Peyer's patch (tissue), 4 donors: ENCODE measurements around the gene ETV6. TPM values are rescaled to one million over a fixed set of nuclear protein-coding genes. Genes with fewer than 3 reads are reported as not detected.

Source experiments
- DNase-seq, 3 donors: peaks; one replicate each; pipeline ENCODE4 v3.0.0-alpha.2; 2017 to 2019
- H3K27ac ChIP-seq, 4 donors: fragments of 200-600 bp; sonication (generic); one replicate each; pipeline ENCODE4 v1.5.1; 2016 to 2019
- H3K27me3 ChIP-seq, 2 donors: fragments of 200-600 bp; sonication (generic); one replicate each; pipeline ENCODE4 v1.5.1; 2019
- H3K36me3 ChIP-seq, 3 donors: fragments of 200-600 bp; sonication (generic); one replicate each; pipeline ENCODE4 v1.5.1; 2016 to 2019
- H3K4me1 ChIP-seq, 4 donors: fragments of 200-600 bp; sonication (generic); one replicate each; pipeline ENCODE4 v1.5.1; 2016 to 2019
- H3K4me3 ChIP-seq, 4 donors: fragments of 200-600 bp; sonication (generic); 1 replicate in 3 of 4; 2 replicates in 1 of 4; pipeline ENCODE4 v1.5.1; 2016 to 2019; ENCODE audit warnings: mild to moderate bottlenecking in 1 of 4
- H3K9me3 ChIP-seq, 4 donors: fragments of 200-600 bp; sonication (generic); one replicate each; pipeline ENCODE4 v1.5.1; 2016 to 2019; ENCODE audit warnings: mild to moderate bottlenecking in 1 of 4
- CTCF ChIP-seq, 6 experiments: fragments of 450-650 bp in 4 of 6; fragments of 200-600 bp in 2 of 6; sonication (generic) in 1 of 6; IDR thresholded peaks; one replicate each; pipeline ENCODE4 v1.5.1; 2017 to 2019; ENCODE audit warnings: antibody characterized with exemption in 6 of 6, mild to moderate bottlenecking in 3 of 6, moderate library complexity in 1 of 6
- POLR2A ChIP-seq, 2 donors: fragments of 450-650 bp; IDR thresholded peaks; one replicate each; pipeline ENCODE4 v1.5.1; 2017; ENCODE audit warnings: antibody characterized with exemption in 2 of 2, mild to moderate bottlenecking in 2 of 2, moderate library complexity in 2 of 2
- total RNA-seq, 4 donors: library from RNA; depleted of rRNA; stranded (reverse); fragments of >200 nt; gene quantifications; one replicate each; pipeline ENCODE4 v1.1.0, GENCODE V29; 2016

Gene ETV6
- 10 to 100 TPM; 35.4 to 49.5 (median 42.2) TPM for total RNA-seq

DNA sequence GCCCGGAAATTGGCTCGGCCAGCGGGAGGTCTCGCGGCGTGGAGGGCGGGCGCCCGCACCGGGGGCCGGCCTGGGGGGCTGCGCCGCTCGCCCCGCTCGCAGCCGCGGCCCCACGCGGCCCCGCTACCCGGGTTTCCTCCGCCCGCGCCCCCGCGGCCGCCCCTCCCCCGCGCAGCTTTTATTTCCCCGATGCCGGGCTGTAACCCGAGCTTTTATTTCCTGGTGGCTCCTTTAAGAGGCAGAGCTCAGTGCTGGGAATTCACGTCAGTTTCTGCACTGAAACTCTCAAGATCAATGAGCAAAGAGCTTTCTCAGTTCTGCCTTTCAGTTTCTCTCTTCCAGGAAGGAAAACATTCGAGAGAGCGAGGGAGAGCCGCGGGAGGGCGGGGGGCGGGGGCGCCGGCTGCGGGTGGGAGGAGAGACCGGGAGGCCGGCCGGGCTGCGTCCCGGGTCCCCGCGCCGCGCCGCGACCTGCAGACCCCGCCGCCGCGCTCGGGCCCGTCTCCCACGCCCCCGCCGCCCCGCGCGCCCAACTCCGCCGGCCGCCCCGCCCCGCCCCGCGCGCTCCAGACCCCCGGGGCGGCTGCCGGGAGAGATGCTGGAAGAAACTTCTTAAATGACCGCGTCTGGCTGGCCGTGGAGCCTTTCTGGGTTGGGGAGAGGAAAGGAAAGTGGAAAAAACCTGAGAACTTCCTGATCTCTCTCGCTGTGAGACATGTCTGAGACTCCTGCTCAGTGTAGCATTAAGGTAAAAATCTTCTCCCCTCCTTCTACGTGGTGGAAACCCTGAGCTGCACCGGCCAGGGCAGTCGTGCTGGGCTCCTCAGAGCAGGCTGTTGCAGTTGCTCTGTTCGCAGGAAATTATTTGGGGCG is at the start of gene ETV6:
Gene ETV6, plus strand, starts transcription at position 262 of the 873 bp plus-strand sequence. Its CDS starts 454 bp downstream, at position 716.
- Histone ChIP-seq H3K36me3 (no peaks in the 10 kb centered on the region), H3K4me3 (peak within 1 kb of the TSS; percentile 74 to 94 (median 86)), H3K27ac (peak within 1 kb of the TSS; percentile 92 to 99 (median 96)), H3K4me1 (peaks cover 0 to 14% (median 11%) of the 10 kb centered on the region in 4 donors), H3K27me3 (no peaks in the 10 kb centered on the region), H3K9me3 (no peaks in the 10 kb centered on the region)
- DNase-seq: peak; percentile 65 to 86 (median 78)
- TF ChIP-seq POLR2A (IDR thresholded peaks at IDR 0.05) (peak in 1 of 2 donors; percentile 25), CTCF (IDR thresholded peaks at IDR 0.05) (no peak)

- H3K4me1 ChIP-seq: no peaks in the 10 kb centered on the region
- H3K4me3 ChIP-seq: no peak overlapping the region
- no peaks in the 10 kb centered on the region for H3K9me3 ChIP-seq
- H3K36me3 ChIP-seq: no peaks in the 10 kb centered on the region
- no peak overlapping the region for H3K27ac ChIP-seq
- H3K27me3 ChIP-seq: no peaks in the 10 kb centered on the region
- no peak for DNase-seq
- no peak for TF ChIP-seq CTCF (IDR thresholded peaks at IDR 0.05)
- TF ChIP-seq POLR2A (IDR thresholded peaks at IDR 0.05): no peak
Observed at GRCh38 chr12:11600199-11600598, 49.3 kb upstream of the ETV6 start.

GRCh38 chr12:11601647-11602046 is 47.8 kb upstream of the ETV6 start:
- H3K4me1 ChIP-seq: no peaks in the 10 kb centered on the region
- no peaks in the 10 kb centered on the region for H3K27me3 ChIP-seq
- DNase-seq: no peak
- TF ChIP-seq CTCF (IDR thresholded peaks at IDR 0.05) (no peak), POLR2A (IDR thresholded peaks at IDR 0.05) (no peak)
- H3K36me3 ChIP-seq: no peaks in the 10 kb centered on the region
- H3K27ac ChIP-seq: no peak overlapping the region
- no peaks in the 10 kb centered on the region for H3K9me3 ChIP-seq
- no peak overlapping the region for H3K4me3 ChIP-seq

GRCh38 chr12:11607313-11608081 is 42.0 kb upstream of the ETV6 start:
- Histone ChIP-seq H3K27ac (peak overlapping the region in 1 of 4 donors; percentile 54), H3K27me3 (no peaks in the 10 kb centered on the region), H3K9me3 (no peaks in the 10 kb centered on the region), H3K36me3 (no peaks in the 10 kb centered on the region), H3K4me3 (no peak overlapping the region), H3K4me1 (no peaks in the 10 kb centered on the region)
- peak in 2 of 3 donors; percentile 75 to 81 for DNase-seq
- no peak for TF ChIP-seq POLR2A (IDR thresholded peaks at IDR 0.05)
- TF ChIP-seq CTCF (IDR thresholded peaks at IDR 0.05): no peak

DNA sequence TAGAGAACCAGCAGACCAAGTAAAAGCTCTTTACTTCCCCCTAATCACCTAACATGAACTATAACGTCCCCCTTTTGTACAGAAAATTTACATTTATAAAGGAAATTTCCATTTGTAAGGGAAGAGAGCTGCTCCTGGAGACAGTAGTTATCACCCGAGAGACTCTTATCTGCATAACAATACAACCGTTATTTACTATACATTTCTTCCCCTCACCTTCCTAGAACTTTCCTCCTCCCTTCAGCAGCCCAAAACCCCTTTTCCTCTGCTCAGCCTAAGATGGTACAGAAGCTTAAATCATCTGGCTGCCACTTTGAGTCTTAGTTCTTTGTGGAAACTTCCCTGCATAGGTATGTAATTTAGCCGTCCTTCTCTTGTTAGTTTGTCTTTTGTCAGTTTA is 40.4 kb upstream of the ETV6 start:
- H3K36me3 ChIP-seq: no peaks in the 10 kb centered on the region
- TF ChIP-seq POLR2A (IDR thresholded peaks at IDR 0.05) (no peak), CTCF (IDR thresholded peaks at IDR 0.05) (no peak)
- no peaks in the 10 kb centered on the region for H3K9me3 ChIP-seq
- H3K4me1 ChIP-seq: no peaks in the 10 kb centered on the region
- no peaks in the 10 kb centered on the region for H3K27me3 ChIP-seq
- no peak overlapping the region for H3K27ac ChIP-seq
- no peak for DNase-seq
- no peak overlapping the region for H3K4me3 ChIP-seq
